Stimulated activated effector memory CD8-positive, alpha-beta T cell treated with anti-CD3 and anti-CD28 coated beads, Interleukin-12 subunit alpha, Interleukin-12 subunit beta, amount 100 ng/mL, for 72 hours (primary cell): ENCODE measurements around the gene HRH3.
A peak's percentile ranks its signal among the peaks of the same experiment; 100 is the strongest.

Experiments
- ATAC-seq: fragments of 150-1000 bp; cut with Tn5 transposase; 2 replicates; pipeline ENCODE4 v1.10.0; 2021
- DNase-seq, 2 donors: peaks; one replicate each; pipeline ENCODE4 v3.0.0; 2021 to 2022; ENCODE audit warnings: low spot score in 2 of 2
- H3K27ac Mint-ChIP-seq: one replicate; pipeline ENCODE4 v1.8.0; 2022; ENCODE audit warnings: mild to moderate bottlenecking, mixed read lengths
- H3K36me3 Mint-ChIP-seq: one replicate; pipeline ENCODE4 v1.8.0; 2022; ENCODE audit warnings: mild to moderate bottlenecking, mixed read lengths
- H3K4me1 Mint-ChIP-seq: one replicate; pipeline ENCODE4 v1.8.0; 2022; ENCODE audit warnings: mixed read lengths
- H3K4me3 Mint-ChIP-seq: one replicate; pipeline ENCODE4 v1.8.0; 2022; ENCODE audit warnings: mild to moderate bottlenecking, mixed read lengths
- H3K9me3 Mint-ChIP-seq: one replicate; pipeline ENCODE4 v1.8.0; 2022; ENCODE audit warnings: mixed read lengths

Gene HRH3

DNA sequence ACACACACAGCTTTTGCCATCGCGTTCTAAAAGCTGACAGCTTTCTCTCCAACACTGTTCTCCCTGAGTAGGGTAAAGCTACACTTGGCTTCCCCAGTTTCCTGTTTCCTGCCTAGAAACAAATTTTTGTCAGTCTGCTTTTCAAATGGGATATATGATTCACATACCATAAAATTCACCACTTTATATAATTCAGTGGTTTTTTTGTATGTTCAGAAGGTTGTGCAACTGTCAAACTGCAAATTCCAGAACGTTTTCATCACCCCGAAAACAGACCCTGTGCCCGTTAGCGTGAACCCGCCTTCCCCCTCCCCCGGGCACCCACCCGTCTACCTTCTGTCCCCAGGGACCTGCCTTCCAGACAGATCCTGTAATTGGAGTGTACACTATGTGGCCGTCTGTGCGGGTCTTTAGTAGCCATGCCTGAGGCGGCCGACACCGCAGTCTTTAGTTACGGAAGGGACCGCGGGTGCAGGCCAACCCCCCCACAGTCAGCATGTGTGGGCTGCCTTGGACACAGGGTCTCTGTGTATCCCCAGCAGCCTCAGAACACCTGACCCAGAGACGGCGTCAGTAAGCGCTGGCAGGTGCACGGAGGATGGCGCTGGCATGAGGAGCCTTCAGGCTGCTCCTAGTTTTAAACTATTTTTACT is 16.6 kb downstream of the HRH3 start:
- Mint-ChIP-seq H3K27ac (no peak overlapping the region), H3K9me3 (no peaks in the 10 kb centered on the region), H3K36me3 (peaks cover 49% of the 10 kb centered on the region), H3K4me3 (no peak overlapping the region), H3K4me1 (no peaks in the 10 kb centered on the region)
- ATAC-seq (no peak), DNase-seq (no peak)

GRCh38 chr20:62202676-62203377 is 17.3 kb downstream of the HRH3 start:
- no peak for DNase-seq
- no peak overlapping the region for H3K4me3 Mint-ChIP-seq
- no peaks in the 10 kb centered on the region for H3K9me3 Mint-ChIP-seq
- H3K36me3 Mint-ChIP-seq, result peaks cover 56% of the 10 kb centered on the region
- H3K4me1 Mint-ChIP-seq, result no peaks in the 10 kb centered on the region
- H3K27ac Mint-ChIP-seq, result no peak overlapping the region
- ATAC-seq, result no peak

DNA sequence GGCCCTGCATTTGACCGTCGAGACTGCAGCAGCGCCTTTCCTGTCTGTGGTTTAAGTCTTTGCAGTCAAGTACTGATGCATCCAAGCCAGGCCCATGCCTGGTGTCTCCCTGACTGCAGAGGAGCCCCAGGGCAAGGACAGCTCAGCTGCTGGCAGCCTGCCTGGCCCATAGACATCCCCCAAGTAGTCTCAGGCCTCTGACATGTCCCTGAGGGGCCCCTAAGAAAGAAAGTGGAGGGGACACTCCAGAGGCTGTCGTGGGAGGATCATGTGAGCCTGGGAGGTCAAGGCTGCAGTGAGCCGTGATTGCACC is 18.0 kb downstream of the HRH3 start:
- no peak overlapping the region for H3K27ac Mint-ChIP-seq
- peaks cover 64% of the 10 kb centered on the region for H3K36me3 Mint-ChIP-seq
- H3K9me3 Mint-ChIP-seq, result no peaks in the 10 kb centered on the region
- ATAC-seq (no peak), DNase-seq (no peak)
- no peaks in the 10 kb centered on the region for H3K4me1 Mint-ChIP-seq
- H3K4me3 Mint-ChIP-seq, result no peak overlapping the region

DNA sequence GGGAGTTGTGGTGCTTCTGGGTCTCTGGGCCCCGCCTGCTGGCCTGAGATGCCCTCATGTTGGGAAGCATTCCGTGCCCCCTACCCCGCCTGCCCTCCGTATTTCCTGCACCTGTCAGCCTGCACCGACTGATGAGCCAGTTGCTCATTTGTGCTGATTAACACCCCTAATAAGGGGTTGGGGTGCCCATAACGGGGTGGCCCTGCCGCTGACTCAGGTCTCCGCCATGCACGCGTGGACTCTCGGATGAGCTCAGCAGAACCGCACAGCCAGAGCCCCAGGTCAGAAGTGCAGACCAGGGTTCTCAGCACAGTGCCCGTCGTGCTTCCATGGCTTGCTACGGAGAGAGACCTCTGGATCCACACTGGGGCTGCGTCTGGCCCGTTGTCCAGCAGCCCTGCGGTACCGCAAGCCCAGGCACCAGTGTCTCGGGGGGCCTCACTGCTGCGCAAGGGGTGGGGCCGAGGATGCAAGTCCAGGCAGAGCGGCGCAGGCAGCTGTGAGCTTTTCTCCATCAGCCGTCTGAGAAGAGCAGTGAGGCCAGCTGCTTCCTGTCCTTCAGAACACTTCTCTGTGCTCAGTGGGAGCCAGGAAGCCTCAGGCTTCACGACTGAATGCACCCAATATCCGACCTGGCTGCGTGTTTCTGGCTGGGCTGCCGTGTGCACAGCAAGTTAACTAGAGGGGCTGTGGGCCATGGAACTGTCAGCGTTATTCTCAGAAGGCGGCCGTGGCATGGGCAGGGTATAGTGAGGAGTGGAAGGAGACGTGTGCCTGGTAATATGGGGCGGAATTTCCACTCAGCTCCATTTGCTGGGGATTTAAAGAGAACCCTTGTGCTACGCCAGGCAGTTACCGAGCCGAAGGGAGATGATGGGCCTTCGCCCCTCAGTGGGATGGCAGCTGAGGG is 18.6 kb downstream of the HRH3 start:
- DNase-seq, result no peak
- ATAC-seq, result no peak

GRCh38 chr20:62200491-62201172 is 19.4 kb downstream of the HRH3 start:
- Mint-ChIP-seq H3K4me3 (no peak overlapping the region), H3K9me3 (no peaks in the 10 kb centered on the region), H3K27ac (no peak overlapping the region), H3K4me1 (peaks cover 2% of the 10 kb centered on the region), H3K36me3 (peaks cover 78% of the 10 kb centered on the region)
- DNase-seq (no peak), ATAC-seq (no peak)

More for the DNA sequence above, 18.6 kb downstream of the HRH3 start:
- Mint-ChIP-seq H3K4me3 (no peak overlapping the region), H3K27ac (no peak overlapping the region), H3K4me1 (no peaks in the 10 kb centered on the region), H3K36me3 (peaks cover 70% of the 10 kb centered on the region), H3K9me3 (no peaks in the 10 kb centered on the region)

- no peak for ATAC-seq
- peaks cover 92% of the 10 kb centered on the region for H3K36me3 Mint-ChIP-seq
- H3K27ac Mint-ChIP-seq, result no peak overlapping the region
- peaks cover 5% of the 10 kb centered on the region for H3K4me1 Mint-ChIP-seq
- DNase-seq, result no peak
- no peak overlapping the region for H3K4me3 Mint-ChIP-seq
- no peaks in the 10 kb centered on the region for H3K9me3 Mint-ChIP-seq
Measured at GRCh38 chr20:62198931-62199330, 21.1 kb downstream of the HRH3 start.

DNA sequence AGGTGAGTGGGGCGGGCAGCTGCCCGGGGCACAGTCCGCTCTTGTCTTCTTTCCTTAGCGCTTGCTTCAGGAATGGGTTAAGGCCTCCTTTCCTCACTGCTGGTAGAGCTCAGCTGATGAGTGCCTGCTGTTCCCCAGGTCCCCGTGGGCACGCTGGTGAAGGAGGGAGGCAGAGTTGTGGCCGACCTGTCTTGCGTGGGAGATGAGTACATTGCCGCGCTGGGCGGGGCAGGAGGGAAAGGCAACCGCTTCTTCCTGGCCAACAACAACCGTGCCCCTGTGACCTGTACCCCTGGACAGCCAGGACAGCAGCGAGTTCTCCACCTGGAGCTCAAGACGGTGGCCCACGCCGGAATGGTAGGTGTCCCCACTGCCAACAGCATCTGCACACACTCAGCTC is 21.6 kb downstream of the HRH3 start:
- DNase-seq (no peak), ATAC-seq (no peak)
- Mint-ChIP-seq H3K27ac (no peak overlapping the region), H3K9me3 (no peaks in the 10 kb centered on the region), H3K4me1 (peaks cover 5% of the 10 kb centered on the region), H3K4me3 (no peak overlapping the region), H3K36me3 (peaks cover 94% of the 10 kb centered on the region)

- Mint-ChIP-seq H3K27ac (no peak overlapping the region), H3K4me3 (no peak overlapping the region), H3K36me3 (peaks cover 96% of the 10 kb centered on the region), H3K9me3 (no peaks in the 10 kb centered on the region), H3K4me1 (peaks cover 5% of the 10 kb centered on the region)
- no peak for ATAC-seq
- DNase-seq, result no peak
Measured at GRCh38 chr20:62197801-62198200, 22.3 kb downstream of the HRH3 start.

GRCh38 chr20:62197311-62197710 is 22.8 kb downstream of the HRH3 start:
- Mint-ChIP-seq H3K4me3 (no peak overlapping the region), H3K27ac (no peak overlapping the region), H3K4me1 (peaks cover 5% of the 10 kb centered on the region), H3K9me3 (no peaks in the 10 kb centered on the region), H3K36me3 (peaks cover 93% of the 10 kb centered on the region)
- ATAC-seq (no peak), DNase-seq (no peak)

DNA sequence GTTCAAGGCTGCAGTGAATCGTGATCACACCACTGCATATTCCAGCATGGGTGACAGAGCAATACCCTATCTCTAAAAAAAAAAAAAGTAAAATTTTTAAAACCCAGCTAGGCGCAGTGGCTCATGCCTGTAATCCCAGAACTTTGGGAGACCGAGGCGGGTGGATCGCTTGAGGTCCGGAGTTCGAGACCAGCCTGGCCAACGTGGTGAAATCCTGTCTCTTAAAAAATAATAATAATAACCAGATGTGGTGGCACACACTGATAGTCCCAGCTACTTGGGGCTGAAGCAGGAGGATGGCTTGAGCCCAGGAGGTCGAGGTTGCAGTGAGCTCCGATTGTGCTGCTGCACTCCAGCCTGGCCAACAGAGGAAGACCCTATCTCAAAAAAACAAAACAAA is 23.8 kb downstream of the HRH3 start:
- no peaks in the 10 kb centered on the region for H3K9me3 Mint-ChIP-seq
- peaks cover 5% of the 10 kb centered on the region for H3K4me1 Mint-ChIP-seq
- H3K27ac Mint-ChIP-seq, result no peak overlapping the region
- peaks cover 83% of the 10 kb centered on the region for H3K36me3 Mint-ChIP-seq
- DNase-seq, result no peak
- ATAC-seq, result no peak
- no peak overlapping the region for H3K4me3 Mint-ChIP-seq

DNA sequence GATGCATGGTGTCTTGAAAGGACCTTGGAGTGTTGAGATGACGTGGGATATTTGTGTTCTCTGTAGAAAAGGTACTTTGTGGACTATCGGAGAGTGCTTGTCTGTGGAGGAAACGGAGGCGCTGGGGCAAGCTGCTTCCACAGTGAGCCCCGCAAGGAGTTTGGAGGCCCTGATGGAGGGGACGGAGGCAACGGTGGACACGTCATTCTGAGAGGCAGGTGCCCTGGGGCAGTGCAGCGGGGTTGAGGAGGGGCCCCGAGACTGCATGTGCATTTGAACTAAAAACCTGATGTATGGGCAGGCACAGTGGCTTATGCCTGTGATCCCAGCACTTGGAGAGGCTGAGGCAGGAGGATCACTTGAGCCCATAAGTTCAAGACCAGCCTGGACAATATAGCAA is 24.3 kb downstream of the HRH3 start:
- H3K27ac Mint-ChIP-seq, result peak overlapping the region; percentile 33
- peaks cover 77% of the 10 kb centered on the region for H3K36me3 Mint-ChIP-seq
- H3K9me3 Mint-ChIP-seq, result no peaks in the 10 kb centered on the region
- H3K4me3 Mint-ChIP-seq, result no peak overlapping the region
- DNase-seq (no peak), ATAC-seq (no peak)
- peaks cover 5% of the 10 kb centered on the region for H3K4me1 Mint-ChIP-seq

DNA sequence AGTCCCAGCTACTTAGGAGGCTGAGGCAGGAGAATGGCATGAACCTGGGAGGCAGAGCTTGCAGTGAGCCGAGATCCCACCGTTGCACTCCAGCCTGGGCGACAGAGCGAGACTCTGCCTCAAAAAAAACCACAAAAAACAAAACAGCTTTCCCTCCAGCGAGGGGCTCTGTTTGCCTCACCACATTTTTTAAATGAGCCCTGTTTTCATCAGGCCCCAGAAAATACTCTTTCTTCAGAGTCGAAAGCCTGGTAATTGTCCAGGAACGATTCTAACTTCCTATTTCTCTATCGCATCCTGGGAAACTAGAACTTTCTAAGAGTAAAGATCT is 25.0 kb downstream of the HRH3 start:
- Mint-ChIP-seq H3K27ac (no peak overlapping the region), H3K36me3 (peaks cover 74% of the 10 kb centered on the region), H3K4me3 (no peak overlapping the region), H3K9me3 (no peaks in the 10 kb centered on the region), H3K4me1 (peaks cover 8% of the 10 kb centered on the region)
- DNase-seq (no peak), ATAC-seq (no peak)

DNA sequence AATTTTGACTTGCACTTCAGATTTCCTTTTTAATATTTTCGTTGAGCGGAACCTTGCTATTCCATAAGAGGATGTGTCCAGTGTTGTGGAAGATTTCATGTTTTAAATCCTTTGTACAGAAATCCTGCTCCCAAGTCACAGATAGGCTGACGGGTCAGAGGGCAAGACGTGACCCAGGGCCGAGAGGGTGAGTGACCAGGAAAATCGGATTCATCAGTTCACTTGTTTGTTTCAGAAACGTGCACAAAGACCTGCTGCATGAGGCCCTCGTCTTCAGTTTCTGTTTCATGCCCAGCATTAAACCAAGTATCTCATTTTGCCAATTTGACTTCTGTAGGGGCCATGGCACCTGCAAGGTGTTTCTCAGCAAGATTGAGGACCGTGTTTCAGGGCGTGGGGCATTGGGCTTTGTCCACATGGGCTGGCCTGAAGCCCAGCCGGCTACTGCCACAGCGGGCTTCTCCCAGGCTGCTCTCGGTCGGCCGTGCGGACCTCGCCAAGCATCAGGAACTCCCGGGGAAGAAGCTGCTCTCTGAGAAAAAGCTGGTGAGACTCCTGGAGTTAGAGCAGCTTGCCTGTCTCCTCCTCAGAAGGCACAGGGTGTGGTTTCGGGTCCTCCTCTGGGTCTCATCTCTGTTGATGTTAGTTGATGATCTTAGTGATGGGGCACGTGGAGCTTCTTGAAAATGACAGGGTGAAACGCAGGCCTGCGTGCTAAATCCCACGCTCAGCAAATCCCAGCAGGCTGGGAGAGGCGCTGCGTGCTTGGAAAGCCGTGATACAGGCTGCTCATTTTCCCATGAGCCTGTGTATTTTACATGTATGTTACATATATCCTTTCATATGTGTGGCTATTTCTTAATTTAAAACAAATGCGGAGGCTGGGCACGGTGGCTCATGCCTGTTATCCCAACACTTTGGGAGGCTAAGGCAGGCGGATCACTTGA is 26.7 kb downstream of the HRH3 start:
- no peak for ATAC-seq
- no peak overlapping the region for H3K27ac Mint-ChIP-seq

DNA sequence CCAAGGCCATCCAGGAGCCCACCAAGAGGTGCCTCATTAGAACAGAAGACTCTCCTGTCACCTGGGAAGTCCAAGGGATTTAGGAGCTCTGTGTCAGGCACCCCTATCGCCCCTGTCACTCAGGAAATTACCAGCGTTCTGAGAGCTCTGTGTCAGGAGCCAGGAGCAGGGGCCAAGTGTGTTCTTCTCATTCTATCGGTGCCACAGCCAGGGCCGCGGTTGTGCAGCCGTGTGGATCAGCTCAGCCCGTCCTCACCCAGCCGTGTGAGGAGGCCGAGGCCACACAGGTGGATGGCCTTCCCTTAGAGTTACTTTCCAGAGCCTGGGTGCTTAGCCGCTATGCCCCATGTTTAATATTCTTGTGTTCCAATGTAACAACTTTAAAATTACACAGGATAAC is 27.4 kb downstream of the HRH3 start:
- Mint-ChIP-seq H3K27ac (no peak overlapping the region), H3K4me3 (no peak overlapping the region), H3K9me3 (no peaks in the 10 kb centered on the region), H3K36me3 (peaks cover 65% of the 10 kb centered on the region), H3K4me1 (peaks cover 13% of the 10 kb centered on the region)
- DNase-seq, result no peak
- ATAC-seq, result no peak

More for the DNA sequence above, 26.7 kb downstream of the HRH3 start:
- H3K4me3 Mint-ChIP-seq, result no peak overlapping the region
- H3K9me3 Mint-ChIP-seq, result no peaks in the 10 kb centered on the region
- no peak for DNase-seq
- H3K4me1 Mint-ChIP-seq, result peaks cover 10% of the 10 kb centered on the region
- peaks cover 73% of the 10 kb centered on the region for H3K36me3 Mint-ChIP-seq
